ENCODE results near the gene CPE.

CPE gene

GRCh38 chr4:165458471-165458870 lies 79.7 kb downstream of the CPE start:
- Histone ChIP-seq H3K4me2 (ENCODE audit: low read depth, low read length, poor library complexity, severe bottlenecking) (no peak overlapping the region), H3K27me3 (ENCODE audit: insufficient read depth, low read length, poor library complexity, severe bottlenecking) (no peaks in the 10 kb centered on the region)

GRCh38 chr4:165461159-165461821 lies 82.5 kb downstream of the CPE start:
- H3K9ac ChIP-seq (ENCODE audit: low read depth, low read length, poor library complexity, severe bottlenecking) = no peak overlapping the region
- no peaks in the 10 kb centered on the region for H3K36me3 ChIP-seq (ENCODE audit: insufficient read depth, low read length)
- H4K20me1 ChIP-seq (ENCODE audit: insufficient read depth, low read length, poor library complexity, severe bottlenecking) = no peaks in the 10 kb centered on the region
- no peak overlapping the region for H3K4me2 ChIP-seq (ENCODE audit: low read depth, low read length, poor library complexity, severe bottlenecking)
- no peaks in the 10 kb centered on the region for H3K9me2 ChIP-seq (replicated peaks; ENCODE audit: low read depth, low read length)
- no peak overlapping the region for H2AFZ ChIP-seq (ENCODE audit: low read length)
- H3K79me2 ChIP-seq (ENCODE audit: insufficient read depth, low read length) = no peaks in the 10 kb centered on the region
- H3K9me3 ChIP-seq (ENCODE audit: insufficient read depth, low read depth, low read length) = no peaks in the 10 kb centered on the region
- H3K4me1 ChIP-seq (ENCODE audit: insufficient read depth, low read length, poor library complexity, severe bottlenecking) = no peaks in the 10 kb centered on the region
- H3F3A ChIP-seq (ENCODE audit: low read depth) = no peaks in the 10 kb centered on the region
- no peaks in the 10 kb centered on the region for H3K27me3 ChIP-seq (ENCODE audit: insufficient read depth, low read length, poor library complexity, severe bottlenecking)
- TF ChIP-seq CTCF (conservative IDR thresholded peaks at IDR 0.05; ENCODE audit: low read length) = no peak
- no peak overlapping the region for H3K4me3 ChIP-seq (ENCODE audit: low read length, poor library complexity, severe bottlenecking)

More at GRCh38 chr4:165458471-165458870, 79.7 kb downstream of the CPE start:
- no peak overlapping the region for H2AFZ ChIP-seq (ENCODE audit: low read length)
- TF ChIP-seq EZH2phosphoT487 (IDR thresholded peaks at IDR 0.05; ENCODE audit: borderline replicate concordance) = no peak
- H3K9me3 ChIP-seq (ENCODE audit: insufficient read depth, low read depth, low read length) = no peaks in the 10 kb centered on the region
- H3K36me3 ChIP-seq (ENCODE audit: insufficient read depth, low read length) = no peaks in the 10 kb centered on the region
- H3K79me2 ChIP-seq (ENCODE audit: insufficient read depth, low read length) = no peaks in the 10 kb centered on the region
- H3F3A ChIP-seq (ENCODE audit: low read depth) = no peaks in the 10 kb centered on the region
- no peaks in the 10 kb centered on the region for H3K4me1 ChIP-seq (ENCODE audit: insufficient read depth, low read length, poor library complexity, severe bottlenecking)
- no peak overlapping the region for H3K4me3 ChIP-seq (ENCODE audit: low read length, poor library complexity, severe bottlenecking)
- no peak overlapping the region for H3K9ac ChIP-seq (ENCODE audit: low read depth, low read length, poor library complexity, severe bottlenecking)
- H4K20me1 ChIP-seq (ENCODE audit: insufficient read depth, low read length, poor library complexity, severe bottlenecking) = no peaks in the 10 kb centered on the region
- no peaks in the 10 kb centered on the region for H3K9me2 ChIP-seq (replicated peaks; ENCODE audit: low read depth, low read length)

GRCh38 chr4:165462009-165462408 lies 83.2 kb downstream of the CPE start:
- no peaks in the 10 kb centered on the region for H3K9me3 ChIP-seq (ENCODE audit: insufficient read depth, low read depth, low read length)
- H3K27me3 ChIP-seq (ENCODE audit: insufficient read depth, low read length, poor library complexity, severe bottlenecking) = no peaks in the 10 kb centered on the region
- H2AFZ ChIP-seq (ENCODE audit: low read length) = no peak overlapping the region
- H4K20me1 ChIP-seq (ENCODE audit: insufficient read depth, low read length, poor library complexity, severe bottlenecking) = no peaks in the 10 kb centered on the region
- H3K9ac ChIP-seq (ENCODE audit: low read depth, low read length, poor library complexity, severe bottlenecking) = no peak overlapping the region
- H3K36me3 ChIP-seq (ENCODE audit: insufficient read depth, low read length) = no peaks in the 10 kb centered on the region
- H3K79me2 ChIP-seq (ENCODE audit: insufficient read depth, low read length) = no peaks in the 10 kb centered on the region
- TF ChIP-seq EZH2phosphoT487 (IDR thresholded peaks at IDR 0.05; ENCODE audit: borderline replicate concordance) = no peak
- peak; percentile 17; the same call in 1 of the 2 replicates for TF ChIP-seq CTCF (conservative IDR thresholded peaks at IDR 0.05; ENCODE audit: low read length)
- no peak overlapping the region for H3K4me2 ChIP-seq (ENCODE audit: low read depth, low read length, poor library complexity, severe bottlenecking)
- H3F3A ChIP-seq (ENCODE audit: low read depth) = no peaks in the 10 kb centered on the region
- no peak overlapping the region for H3K4me3 ChIP-seq (ENCODE audit: low read length, poor library complexity, severe bottlenecking)
- no peaks in the 10 kb centered on the region for H3K4me1 ChIP-seq (ENCODE audit: insufficient read depth, low read length, poor library complexity, severe bottlenecking)
- no peaks in the 10 kb centered on the region for H3K9me2 ChIP-seq (replicated peaks; ENCODE audit: low read depth, low read length)

GRCh38 chr4:165464376-165464775 lies 85.6 kb downstream of the CPE start:
- no peak overlapping the region for H3K9ac ChIP-seq (ENCODE audit: low read depth, low read length, poor library complexity, severe bottlenecking)
- peak overlapping the region; percentile 86 for H2AFZ ChIP-seq (ENCODE audit: low read length)
- H3K9me2 ChIP-seq (replicated peaks; ENCODE audit: low read depth, low read length) = no peaks in the 10 kb centered on the region
- TF ChIP-seq CTCF (conservative IDR thresholded peaks at IDR 0.05; ENCODE audit: low read length) = no peak
- no peak for TF ChIP-seq EZH2phosphoT487 (IDR thresholded peaks at IDR 0.05; ENCODE audit: borderline replicate concordance)
- no peaks in the 10 kb centered on the region for H3K27me3 ChIP-seq (ENCODE audit: insufficient read depth, low read length, poor library complexity, severe bottlenecking)
- no peak overlapping the region for H3K4me3 ChIP-seq (ENCODE audit: low read length, poor library complexity, severe bottlenecking)
- H3K36me3 ChIP-seq (ENCODE audit: insufficient read depth, low read length) = no peaks in the 10 kb centered on the region
- H3F3A ChIP-seq (ENCODE audit: low read depth) = no peaks in the 10 kb centered on the region
- H3K4me1 ChIP-seq (ENCODE audit: insufficient read depth, low read length, poor library complexity, severe bottlenecking) = no peaks in the 10 kb centered on the region
- no peaks in the 10 kb centered on the region for H3K9me3 ChIP-seq (ENCODE audit: insufficient read depth, low read depth, low read length)
- peak overlapping the region; percentile 26 for H3K4me2 ChIP-seq (ENCODE audit: low read depth, low read length, poor library complexity, severe bottlenecking)
- no peaks in the 10 kb centered on the region for H4K20me1 ChIP-seq (ENCODE audit: insufficient read depth, low read length, poor library complexity, severe bottlenecking)
- H3K79me2 ChIP-seq (ENCODE audit: insufficient read depth, low read length) = no peaks in the 10 kb centered on the region

Measured in Loucy (cell line).